GM12878 (cell line): ENCODE results near the gene GPR21.

Experiments
- BMI1 ChIP-seq: fragments of 450-650 bp; IDR thresholded peaks from 2 replicates; pipeline ENCODE4 v1.6.1; 2016; ENCODE audit warnings: mild to moderate bottlenecking, moderate library complexity, borderline replicate concordance
- EZH2 ChIP-seq: IDR thresholded peaks from 2 replicates; pipeline ENCODE4 v1.6.1; 2012; ENCODE audit warnings: low read depth, mild to moderate bottlenecking, control low read depth, inconsistent platforms, low read length, borderline replicate concordance; ENCODE audit not compliant: control insufficient read depth
- NR2C1 ChIP-seq: fragments of 450-650 bp; IDR thresholded peaks from 2 replicates; pipeline ENCODE4 v1.6.1; 2017; ENCODE audit warnings: antibody characterized with exemption, mild to moderate bottlenecking, moderate library complexity
- POLR2A ChIP-seq: IDR thresholded peaks from 2 replicates; pipeline ENCODE4 v1.6.1; 2011; ENCODE audit warnings: low read depth, mild to moderate bottlenecking, low read length
- POLR2AphosphoS2 ChIP-seq: IDR thresholded peaks from 2 replicates; pipeline ENCODE4 v1.6.1; 2011; ENCODE audit warnings: low read depth, mild to moderate bottlenecking, low read length, improper control_type of control experiment, moderate library complexity
- POLR2AphosphoS5 ChIP-seq: IDR thresholded peaks from 2 replicates; pipeline ENCODE4 v1.6.1; 2011; ENCODE audit warnings: mild to moderate bottlenecking, low read length, inconsistent platforms
- SRF ChIP-seq, 2 experiments: IDR thresholded peaks; 2 replicates each; pipeline ENCODE4 v1.6.1; 2011; ENCODE audit warnings: low read depth in 2 of 2, low read length in 2 of 2, mild to moderate bottlenecking in 1 of 2, moderate library complexity in 1 of 2
- SUZ12 ChIP-seq: fragments of 200-600 bp; sonication (generic); IDR thresholded peaks from one replicate; pipeline ENCODE4 v1.6.1; 2018; ENCODE audit warnings: antibody characterized with exemption, mild to moderate bottlenecking; ENCODE audit not compliant: unreplicated experiment
- TCF12 ChIP-seq: IDR thresholded peaks from 2 replicates; pipeline ENCODE4 v1.6.1; 2011; ENCODE audit warnings: low read depth, mild to moderate bottlenecking, low read length
- YY1 ChIP-seq: IDR thresholded peaks from 2 replicates; pipeline ENCODE4 v1.6.1; 2011; ENCODE audit warnings: low read depth, mild to moderate bottlenecking, low read length
- ZNF217 ChIP-seq: fragments of 450-650 bp; IDR thresholded peaks from 2 replicates; pipeline ENCODE4 v1.6.1; 2017; ENCODE audit warnings: antibody characterized with exemption, mild to moderate bottlenecking
- ZNF274 ChIP-seq: IDR thresholded peaks from one replicate; pipeline ENCODE4 v1.8.0; 2011; ENCODE audit not compliant: insufficient read length, insufficient read depth
- TF ChIP-seq, protein P1 (sequence below), 3 experiments: IDR thresholded peaks in 2 of 3; conservative IDR thresholded peaks in 1 of 3; 2 replicates each; pipeline ENCODE4 v1.5.1; 2011; ENCODE audit warnings: low read depth in 3 of 3, low read length in 3 of 3, mild to moderate bottlenecking in 3 of 3, control low read depth in 2 of 3, moderate library complexity in 2 of 3, inconsistent platforms in 1 of 3, mixed read lengths in 1 of 3; ENCODE audit not compliant: control insufficient read depth in 2 of 3, insufficient read depth in 1 of 3; ENCODE audit errors: extremely low read depth in 1 of 3
- TF ChIP-seq, protein P2 (sequence below): IDR thresholded peaks from 2 replicates; pipeline ENCODE4 v1.6.1; 2011; ENCODE audit warnings: borderline replicate concordance, low read depth, mild to moderate bottlenecking, moderate library complexity, mixed read lengths, low read length; ENCODE audit not compliant: insufficient read depth; ENCODE audit errors: extremely low read length

DNA sequence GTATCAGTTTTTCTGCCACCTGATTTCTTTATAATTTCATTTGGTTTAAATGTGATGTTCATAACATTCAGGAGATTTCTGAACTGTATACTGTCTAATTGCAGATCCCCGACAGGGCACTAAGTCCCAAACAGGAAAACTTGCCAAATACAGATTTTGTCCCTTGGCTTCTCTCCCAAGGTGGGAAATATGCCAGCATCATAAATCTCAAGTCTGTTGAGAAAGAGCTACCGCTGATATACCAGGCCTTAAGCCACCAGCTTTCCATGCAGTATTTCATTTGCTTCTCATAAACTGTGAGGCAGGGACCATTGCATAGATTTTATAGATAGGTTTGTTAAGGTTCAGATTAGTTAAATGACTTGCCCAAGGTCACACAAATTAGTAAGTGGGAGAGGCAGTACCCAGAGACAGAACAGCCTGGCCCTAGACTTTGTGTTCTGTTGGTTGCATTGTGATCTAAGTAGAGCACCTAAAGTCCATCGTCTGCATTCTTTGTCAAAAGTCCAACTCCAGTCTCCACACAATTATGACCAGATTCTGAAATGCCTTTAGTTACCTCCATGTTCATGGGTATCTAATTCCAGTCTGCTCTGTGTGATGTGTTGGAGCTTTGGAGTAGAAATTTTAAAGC lies 16.2 kb downstream of the GPR21 start:
- TF ChIP-seq YY1 (no peak), BMI1 (no peak), SUZ12 (no peak), ZNF217 (no peak), POLR2AphosphoS2 (no peak), POLR2AphosphoS5 (no peak), NR2C1 (no peak), ZNF274 (no peak), SRF (IDR thresholded peaks at IDR 0.05; ENCODE audit: low read depth in 2 of 2, low read length in 2 of 2) (no peak), POLR2A (no peak), EZH2 (no peak), TCF12 (no peak)
- TF ChIP-seq, protein P1, sequence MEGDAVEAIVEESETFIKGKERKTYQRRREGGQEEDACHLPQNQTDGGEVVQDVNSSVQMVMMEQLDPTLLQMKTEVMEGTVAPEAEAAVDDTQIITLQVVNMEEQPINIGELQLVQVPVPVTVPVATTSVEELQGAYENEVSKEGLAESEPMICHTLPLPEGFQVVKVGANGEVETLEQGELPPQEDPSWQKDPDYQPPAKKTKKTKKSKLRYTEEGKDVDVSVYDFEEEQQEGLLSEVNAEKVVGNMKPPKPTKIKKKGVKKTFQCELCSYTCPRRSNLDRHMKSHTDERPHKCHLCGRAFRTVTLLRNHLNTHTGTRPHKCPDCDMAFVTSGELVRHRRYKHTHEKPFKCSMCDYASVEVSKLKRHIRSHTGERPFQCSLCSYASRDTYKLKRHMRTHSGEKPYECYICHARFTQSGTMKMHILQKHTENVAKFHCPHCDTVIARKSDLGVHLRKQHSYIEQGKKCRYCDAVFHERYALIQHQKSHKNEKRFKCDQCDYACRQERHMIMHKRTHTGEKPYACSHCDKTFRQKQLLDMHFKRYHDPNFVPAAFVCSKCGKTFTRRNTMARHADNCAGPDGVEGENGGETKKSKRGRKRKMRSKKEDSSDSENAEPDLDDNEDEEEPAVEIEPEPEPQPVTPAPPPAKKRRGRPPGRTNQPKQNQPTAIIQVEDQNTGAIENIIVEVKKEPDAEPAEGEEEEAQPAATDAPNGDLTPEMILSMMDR (IDR thresholded peaks at IDR 0.05 in 2 of 3, conservative IDR thresholded peaks at IDR 0.05 in 1 of 3; ENCODE audit: control insufficient read depth in 2 of 3, extremely low read depth in 1 of 3, insufficient read depth in 1 of 3, low read depth in 3 of 3, low read length in 3 of 3): no peak
- TF ChIP-seq, protein P2, sequence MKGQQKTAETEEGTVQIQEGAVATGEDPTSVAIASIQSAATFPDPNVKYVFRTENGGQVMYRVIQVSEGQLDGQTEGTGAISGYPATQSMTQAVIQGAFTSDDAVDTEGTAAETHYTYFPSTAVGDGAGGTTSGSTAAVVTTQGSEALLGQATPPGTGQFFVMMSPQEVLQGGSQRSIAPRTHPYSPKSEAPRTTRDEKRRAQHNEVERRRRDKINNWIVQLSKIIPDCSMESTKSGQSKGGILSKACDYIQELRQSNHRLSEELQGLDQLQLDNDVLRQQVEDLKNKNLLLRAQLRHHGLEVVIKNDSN: no peak
